ENCODE data around the gene PPM1H.
"Not testable (repeated sequence)": the region's sequence is repeated elsewhere in the genome, so short reads cannot be mapped to it uniquely, and the experiment has no call there.

Gene PPM1H

GRCh38 chr12:62907561-62907960 is 27.4 kb downstream of the PPM1H start:
- no peak for DNase-seq

- DNase-seq = no peak
Measured at GRCh38 chr12:62907078-62907477, 27.9 kb downstream of the PPM1H start.

- no peak for DNase-seq
Measured at GRCh38 chr12:62903151-62903550, 31.8 kb downstream of the PPM1H start.

GRCh38 chr12:62900686-62901272 is 34.2 kb downstream of the PPM1H start:
- no peak for DNase-seq

- DNase-seq = no peak
Measured at GRCh38 chr12:62899568-62900390, 35.2 kb downstream of the PPM1H start.

GRCh38 chr12:62898526-62898925 is 36.4 kb downstream of the PPM1H start:
- DNase-seq = no peak

- DNase-seq = no peak
Measured at GRCh38 chr12:62895351-62895877, 39.5 kb downstream of the PPM1H start.

GRCh38 chr12:62893276-62893675 is 41.7 kb downstream of the PPM1H start:
- no peak for DNase-seq

- no peak for DNase-seq
Measured at GRCh38 chr12:62891805-62892549, 43.0 kb downstream of the PPM1H start.

GRCh38 chr12:62888454-62889110 is 46.4 kb downstream of the PPM1H start:
- DNase-seq = no peak

GRCh38 chr12:62886796-62887195 is 48.2 kb downstream of the PPM1H start:
- DNase-seq = no peak

GRCh38 chr12:62885242-62885641 is 49.7 kb downstream of the PPM1H start:
- DNase-seq = no peak

GRCh38 chr12:62884832-62885231 is 50.1 kb downstream of the PPM1H start:
- not testable (repeated sequence) for DNase-seq

- DNase-seq = no peak
Measured at GRCh38 chr12:62882696-62883095, 52.3 kb downstream of the PPM1H start.

- DNase-seq = no peak
Measured at GRCh38 chr12:62882140-62882539, 52.8 kb downstream of the PPM1H start.

- no peak for DNase-seq
Measured at GRCh38 chr12:62879691-62880090, 55.3 kb downstream of the PPM1H start.

- DNase-seq = not testable (repeated sequence)
Measured at GRCh38 chr12:62879228-62879627, 55.7 kb downstream of the PPM1H start.

- DNase-seq = no peak
Measured at GRCh38 chr12:62878211-62878610, 56.7 kb downstream of the PPM1H start.

- no peak for DNase-seq
Measured at GRCh38 chr12:62876938-62877548, 57.9 kb downstream of the PPM1H start.

GRCh38 chr12:62873826-62874448 is 61.0 kb downstream of the PPM1H start:
- DNase-seq = no peak

GRCh38 chr12:62873116-62873825 is 61.7 kb downstream of the PPM1H start:
- DNase-seq = no peak
